GM18499 (cell line): ENCODE measurements around the gene NPC1L1.
"Not testable (repeated sequence)": the region's sequence is repeated elsewhere in the genome, so short reads cannot be mapped to it uniquely, and the experiment has no call there.

Source experiments
- ATAC-seq: cut with Tn5 transposase; IDR thresholded peaks from one replicate; pipeline ENCODE4 v1.9.1; 2021; ENCODE audit warnings: moderate number of reproducible peaks; ENCODE audit not compliant: insufficient read depth, unreplicated experiment

Gene NPC1L1

DNA sequence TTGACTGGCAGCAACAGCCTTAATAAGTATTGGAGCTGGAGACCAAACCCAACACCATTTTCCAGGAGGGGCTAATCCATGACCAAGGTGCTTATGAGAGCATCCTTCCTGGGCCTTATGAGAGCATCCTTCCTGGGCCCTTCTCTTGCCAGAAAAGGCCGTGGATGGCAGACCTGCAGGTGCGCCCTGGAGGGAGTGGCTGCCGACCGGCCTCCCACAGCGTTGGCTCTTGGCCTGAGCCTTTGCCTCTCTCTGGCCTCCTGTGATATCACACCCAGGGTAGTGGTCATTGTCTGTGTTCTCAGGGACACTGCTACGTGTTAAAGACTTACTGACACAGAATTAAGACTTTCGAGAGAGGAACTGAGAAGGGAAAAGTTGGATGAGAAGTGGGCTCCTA lies 28.4 kb downstream of the NPC1L1 start:
- ATAC-seq = no peak

DNA sequence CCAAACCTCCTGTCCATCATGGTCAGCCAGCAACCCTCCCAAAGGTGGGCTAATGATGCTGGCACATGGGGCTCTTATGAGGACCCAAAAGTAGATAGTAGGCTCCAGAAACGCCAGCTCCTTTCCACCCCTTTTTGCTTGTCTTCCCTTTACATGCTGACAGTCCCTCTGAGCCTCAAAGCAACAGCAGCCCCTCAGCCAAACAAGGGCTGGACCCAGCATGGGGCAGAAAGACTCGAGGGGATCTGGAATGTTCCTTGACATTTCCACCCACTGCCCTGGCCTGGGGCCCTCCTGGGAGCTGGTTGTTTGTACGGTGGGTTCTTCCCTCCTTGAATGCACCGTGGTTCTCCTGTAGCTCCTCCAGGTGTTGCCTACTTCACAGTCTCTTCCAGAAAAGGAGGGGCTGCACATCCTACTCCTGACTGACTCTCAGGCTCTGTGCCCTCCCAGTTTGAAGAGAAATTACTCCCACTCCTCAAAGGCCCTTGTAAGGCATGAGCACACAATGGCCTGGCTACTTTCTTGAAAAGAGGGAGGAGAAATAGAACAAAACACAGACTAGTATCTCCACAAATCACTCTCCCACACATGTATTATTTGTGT lies 29.2 kb downstream of the NPC1L1 start:
- no peak for ATAC-seq

DNA sequence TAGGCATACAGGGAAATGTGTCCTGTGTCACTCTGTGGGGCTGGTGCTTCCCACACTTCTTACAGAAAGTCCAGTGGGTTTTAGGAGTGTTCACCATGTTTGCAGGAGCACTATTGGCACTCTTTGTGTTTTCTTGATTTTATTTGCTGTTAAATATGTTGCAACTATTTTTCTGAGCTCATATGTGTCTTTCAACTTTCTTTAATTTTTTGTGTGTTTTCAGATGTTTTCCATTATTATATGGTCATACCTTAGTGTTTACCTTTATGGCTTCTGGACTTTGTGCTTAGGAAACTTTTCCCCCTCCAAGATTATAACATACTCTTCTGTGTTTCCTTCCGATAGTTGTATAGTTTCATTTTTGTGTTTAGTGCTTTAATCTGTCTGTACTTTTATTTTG lies 29.9 kb downstream of the NPC1L1 start:
- ATAC-seq = no peak

DNA sequence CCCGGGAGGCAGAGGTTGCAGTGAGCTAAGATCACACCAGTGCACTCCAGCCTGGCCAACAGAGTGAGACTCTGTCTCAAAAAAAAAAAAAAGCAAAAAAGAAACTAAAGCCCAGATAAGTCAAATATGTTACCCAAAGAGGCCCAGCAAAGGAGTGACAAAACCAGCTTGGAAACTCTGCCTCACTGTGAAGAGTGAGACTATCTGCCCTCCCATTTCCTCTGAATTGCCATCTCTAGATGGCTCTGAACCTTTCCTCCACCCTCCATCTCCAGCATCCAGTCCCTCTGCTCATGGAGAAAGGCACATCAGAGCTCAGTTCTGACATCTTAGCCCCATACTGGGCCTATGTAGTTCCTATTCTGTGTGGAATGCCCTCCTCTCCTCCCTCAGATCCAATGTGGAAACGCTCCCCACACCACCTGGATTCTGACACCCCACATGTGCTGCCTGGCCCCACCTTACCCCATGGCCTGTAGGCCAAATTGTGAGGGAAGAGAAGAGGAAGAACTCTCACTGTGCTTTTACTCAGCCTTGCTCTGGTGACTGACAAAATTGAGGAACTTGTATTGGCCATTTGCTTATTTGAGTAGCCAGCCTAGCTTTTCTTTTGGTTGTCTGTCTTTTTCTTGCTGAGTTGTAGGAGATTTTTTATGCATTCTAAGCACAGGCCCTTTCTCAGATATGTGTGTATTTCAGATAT lies 32.7 kb downstream of the NPC1L1 start:
- no peak for ATAC-seq

DNA sequence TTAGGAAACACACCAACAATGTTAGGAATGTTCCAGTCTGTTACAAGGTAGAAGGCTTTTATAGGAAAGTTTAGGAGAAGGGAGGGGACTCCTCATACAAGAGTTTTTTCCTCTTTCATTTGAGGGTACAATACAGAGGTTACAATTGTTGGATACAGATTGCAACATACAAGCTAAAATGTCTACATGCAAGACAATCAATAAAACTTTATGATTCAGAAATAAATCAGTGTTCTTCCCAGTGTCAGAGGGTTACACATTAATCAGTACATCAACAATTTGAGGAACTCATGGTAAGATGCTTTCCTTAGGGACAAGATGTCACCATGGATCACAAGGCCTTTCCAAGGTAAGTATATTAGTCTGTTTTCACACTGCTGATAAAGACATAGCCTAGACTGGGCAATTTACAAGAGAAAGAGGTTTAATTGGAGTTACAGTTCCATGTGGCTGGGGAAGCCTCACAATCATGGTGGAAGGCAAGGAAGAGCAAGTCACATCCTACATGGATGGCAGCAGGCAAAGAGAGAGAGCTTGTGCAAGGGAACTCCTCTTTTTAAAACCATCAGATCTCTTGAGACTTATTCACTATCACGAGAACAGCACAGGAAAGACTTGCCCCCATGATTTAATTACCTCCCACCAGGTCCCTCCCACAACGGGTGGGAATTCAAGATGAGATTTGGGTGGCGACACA lies 34.4 kb downstream of the NPC1L1 start:
- ATAC-seq = not testable (repeated sequence)

DNA sequence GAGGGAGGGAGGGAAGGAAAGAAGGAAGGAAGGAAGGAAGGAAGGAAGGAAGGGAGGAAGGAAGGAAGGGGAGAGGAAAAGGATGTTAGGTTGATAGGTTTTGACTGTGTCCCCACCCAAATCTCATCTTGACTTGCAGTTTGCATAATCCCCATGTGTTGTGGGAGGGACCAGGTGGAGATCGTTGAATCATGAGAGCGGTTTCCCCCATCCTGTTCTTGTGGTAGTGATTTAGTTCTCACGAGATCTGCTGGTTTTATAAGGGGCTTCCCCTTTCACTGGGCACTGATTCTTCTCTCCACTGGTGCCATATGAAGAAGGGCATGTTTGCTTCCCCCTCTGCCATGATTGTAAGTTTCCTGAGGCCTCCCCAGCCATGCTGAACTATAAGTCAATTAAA lies 35.5 kb downstream of the NPC1L1 start:
- no peak for ATAC-seq

DNA sequence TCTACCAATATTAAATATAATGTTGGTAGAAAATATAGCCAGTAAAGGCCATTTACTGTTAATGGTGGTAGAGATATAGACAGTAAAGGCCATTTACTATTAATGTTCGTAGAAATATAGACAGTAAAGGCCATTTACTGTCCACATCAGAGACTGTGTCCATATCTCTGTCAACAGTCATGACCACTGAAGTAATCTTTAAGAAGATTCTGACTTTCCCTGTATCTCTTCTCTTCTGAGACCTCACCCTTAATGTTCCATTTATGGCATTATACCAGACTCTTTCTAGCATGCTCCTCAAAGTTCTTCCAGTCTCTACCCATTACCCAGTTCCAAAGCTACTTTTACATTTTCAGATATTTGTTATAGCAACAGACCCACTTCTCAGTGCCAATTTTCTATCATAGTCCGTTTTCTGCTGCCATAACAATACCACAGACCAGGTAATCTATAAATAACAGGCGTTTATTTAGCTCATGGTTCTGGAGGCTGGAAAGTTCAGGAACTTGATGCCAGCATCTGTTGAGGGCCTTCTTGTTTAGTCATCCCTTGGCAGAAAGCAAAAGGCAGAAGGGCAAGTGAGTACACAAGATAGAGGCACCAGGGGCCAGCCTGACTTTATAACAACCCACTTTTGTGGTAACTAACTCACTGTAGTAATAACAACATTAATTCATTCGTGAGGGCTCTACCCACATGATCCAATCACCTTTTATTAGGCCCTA lies 42.7 kb downstream of the NPC1L1 start:
- ATAC-seq = no peak

DNA sequence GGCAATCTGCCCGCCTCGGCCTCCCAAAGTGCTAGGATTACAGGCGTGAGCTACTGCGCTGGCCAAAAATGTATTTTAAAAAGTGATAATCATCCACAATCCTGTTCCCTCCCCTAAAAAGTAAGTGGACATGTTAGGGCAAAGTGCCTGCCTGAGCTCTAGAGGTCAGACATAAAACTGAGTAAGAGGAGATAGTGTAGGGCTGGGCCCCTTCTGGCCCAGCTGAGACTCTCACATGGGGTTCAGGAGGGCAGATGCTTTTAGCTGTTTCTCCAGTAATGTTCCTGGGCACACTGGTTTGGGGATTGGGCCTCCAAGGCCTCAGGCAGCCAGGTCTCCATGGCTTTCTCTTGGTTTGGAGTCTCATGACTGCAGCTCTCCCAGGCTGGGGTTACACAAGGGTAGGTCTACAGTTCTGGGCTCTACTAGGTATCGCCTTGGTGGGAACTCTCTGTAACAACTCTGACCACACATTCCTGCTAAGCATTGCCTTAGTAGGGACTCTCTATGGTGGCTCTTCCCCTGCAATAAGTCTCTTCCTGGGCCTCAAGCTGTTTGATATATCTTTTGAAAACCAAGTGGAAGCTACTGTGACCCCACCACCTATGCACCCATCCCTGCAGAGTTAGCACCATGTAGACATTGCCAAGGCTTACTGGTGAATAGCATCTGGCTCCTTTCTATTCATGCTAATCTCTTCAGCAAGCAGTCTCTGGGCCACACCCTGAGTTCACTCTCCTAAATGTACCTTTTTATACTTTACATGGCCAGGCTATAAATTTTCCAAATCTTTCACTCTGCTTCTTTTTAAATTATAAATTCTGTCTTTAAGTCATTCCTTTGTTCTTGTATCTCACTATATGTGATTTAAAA lies 43.7 kb downstream of the NPC1L1 start:
- no peak for ATAC-seq

DNA sequence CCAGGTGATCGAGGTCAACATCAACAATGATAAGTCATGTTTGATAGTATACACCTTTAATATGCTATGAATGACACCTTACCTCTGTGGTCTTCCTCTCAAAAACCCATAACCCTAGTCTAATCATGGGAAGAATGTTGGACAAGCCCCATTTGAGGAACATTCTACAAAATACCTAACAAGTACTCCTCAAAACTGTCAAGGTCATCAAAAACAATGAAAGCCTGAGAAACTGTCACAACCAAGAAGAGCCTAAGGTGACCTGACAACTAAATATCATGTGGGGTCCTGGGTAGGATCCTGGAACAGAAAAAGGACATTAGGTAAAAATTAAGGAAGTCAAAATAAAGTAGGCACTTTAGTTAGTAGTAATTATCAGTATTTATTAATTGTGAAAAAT lies 44.7 kb downstream of the NPC1L1 start:
- ATAC-seq = no peak

DNA sequence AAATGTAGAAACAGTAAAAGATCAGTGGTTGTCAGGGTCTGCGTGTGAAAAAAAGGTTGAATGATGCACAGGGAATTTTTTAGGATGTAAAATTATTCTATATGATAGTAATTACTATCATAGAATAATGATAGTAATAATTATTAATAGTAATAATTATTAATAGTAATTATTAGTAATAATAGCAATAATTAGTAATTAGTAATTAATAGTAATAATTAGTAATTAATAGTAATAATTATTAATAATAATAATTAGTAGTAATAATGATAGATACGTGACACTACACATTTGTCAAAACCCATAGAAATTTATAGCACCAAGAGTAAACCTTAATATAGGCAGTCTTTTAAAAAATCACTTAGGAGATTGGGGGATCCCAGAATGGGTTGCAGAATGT lies 46.2 kb downstream of the NPC1L1 start:
- ATAC-seq = no peak

DNA sequence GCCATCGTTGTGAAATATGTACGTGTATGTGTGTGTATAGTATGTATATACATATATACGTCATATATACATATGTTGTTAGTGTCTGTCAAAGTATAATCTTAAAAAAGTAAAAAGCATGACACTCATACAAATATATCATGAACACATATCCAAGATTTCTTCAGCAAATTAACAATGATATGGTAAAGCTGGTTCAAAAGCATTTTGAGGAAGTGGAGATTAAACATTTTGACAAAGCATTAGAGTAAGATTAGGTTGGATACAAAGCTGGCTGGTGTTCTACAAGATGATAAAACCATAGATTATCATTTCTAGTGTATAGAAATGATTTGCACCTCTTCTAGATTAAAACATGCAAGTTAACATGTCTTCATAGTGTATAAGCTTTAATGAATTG lies 49.9 kb downstream of the NPC1L1 start:
- ATAC-seq = no peak

DNA sequence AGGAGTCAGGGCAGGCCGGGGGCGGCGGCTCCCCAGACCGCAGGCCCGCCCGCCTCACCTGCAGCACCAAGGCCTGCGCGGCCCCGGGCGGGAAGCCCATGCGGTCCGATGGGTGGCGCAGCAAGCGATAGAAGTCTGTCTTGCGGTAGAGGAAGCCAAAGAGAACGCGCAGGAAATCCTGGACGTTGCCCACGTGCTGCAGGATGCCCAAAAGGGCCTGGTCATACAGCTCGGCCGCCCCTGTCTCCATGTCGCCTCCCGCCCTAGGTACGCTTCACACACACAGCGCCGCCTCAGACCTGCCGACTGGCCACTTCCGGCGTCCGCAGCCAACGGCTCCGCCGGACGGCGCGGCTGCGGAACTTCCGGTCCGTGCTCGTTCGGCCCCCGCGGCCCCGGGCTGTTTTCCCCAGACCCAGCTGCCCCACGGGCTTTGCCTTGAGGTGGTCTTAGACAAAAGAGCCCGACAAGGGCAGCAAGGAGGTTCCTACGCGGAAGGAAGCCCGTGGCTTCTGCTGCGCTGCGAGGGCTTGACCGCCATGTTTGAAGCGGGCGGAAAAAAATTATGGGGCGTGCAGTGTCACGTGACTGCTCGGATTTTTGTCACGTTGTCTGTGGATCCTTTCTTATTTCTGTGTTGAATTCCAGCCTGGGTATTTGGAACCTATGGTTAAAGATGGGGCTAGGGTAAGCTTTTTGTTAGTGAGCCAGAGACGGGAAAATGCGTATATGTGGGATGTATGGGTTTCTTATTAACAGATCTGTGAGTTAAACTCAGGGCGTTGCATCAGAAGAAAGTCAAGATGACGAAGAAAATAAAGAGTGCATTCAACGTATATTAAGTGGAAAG lies 50.6 kb downstream of the NPC1L1 start, which contains the start of gene NUDCD3:
Gene NUDCD3 (minus strand): TSS at position 308 of the 850 bp plus-strand sequence. CDS start 58 bp downstream, at position 250.
- ATAC-seq = peak; percentile 63

DNA sequence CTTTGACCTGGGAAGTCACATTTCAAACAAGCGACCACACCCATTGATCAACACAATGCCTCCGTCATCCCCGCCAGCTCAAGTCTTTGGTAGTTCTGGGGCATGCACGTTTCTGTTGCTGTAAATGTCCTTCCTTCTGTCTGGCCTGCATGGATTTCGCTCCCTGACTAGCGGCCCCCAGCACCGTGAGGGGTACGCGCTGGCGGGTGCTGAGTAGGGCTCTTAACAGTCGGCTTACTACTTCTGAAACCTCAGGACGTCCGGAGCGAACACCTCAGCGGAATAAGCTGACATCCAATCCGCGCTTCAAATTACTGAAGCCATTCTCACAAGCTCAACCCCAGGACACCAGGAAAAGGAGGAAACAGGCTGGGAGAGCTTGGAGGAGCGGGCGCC lies 51.2 kb downstream of the NPC1L1 start:
- ATAC-seq = peak; percentile 2

DNA sequence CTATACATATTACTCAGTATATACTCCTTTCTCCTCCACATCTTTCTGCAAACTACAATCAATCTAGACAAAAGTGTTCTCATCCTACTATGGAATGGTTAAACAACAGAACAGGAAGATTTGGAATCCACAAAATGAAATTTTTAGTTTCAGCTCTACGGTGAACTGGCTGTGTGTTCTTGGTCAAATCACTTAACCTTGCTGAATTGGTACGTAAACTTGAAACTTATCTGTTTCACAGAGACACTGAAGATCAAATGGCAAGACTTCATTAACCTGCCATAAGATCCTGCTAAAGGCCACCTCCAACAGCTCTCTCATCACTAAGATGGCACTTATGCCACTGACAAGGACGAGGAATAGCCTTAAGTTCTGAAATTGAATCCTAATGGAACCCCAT lies 52.2 kb downstream of the NPC1L1 start:
- no peak for ATAC-seq

DNA sequence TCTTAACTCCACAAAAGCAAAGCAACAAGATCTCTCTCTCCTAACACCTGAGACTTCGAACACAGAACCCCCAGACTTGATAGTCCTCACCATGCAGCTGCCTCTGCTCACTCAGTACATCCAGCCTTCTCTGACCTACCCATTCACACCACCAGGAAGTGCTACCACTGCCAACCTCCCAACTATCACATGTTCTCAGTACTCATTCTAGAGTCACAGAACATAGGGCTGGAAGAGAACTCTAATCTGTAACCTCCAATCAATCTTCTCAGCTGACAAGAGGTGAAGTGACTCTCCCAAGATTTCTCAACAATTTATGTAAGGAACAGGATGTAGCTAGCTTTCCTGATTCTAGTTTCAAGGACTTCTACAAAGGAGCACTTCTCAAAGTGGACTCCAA lies 54.4 kb downstream of the NPC1L1 start:
- no peak for ATAC-seq

DNA sequence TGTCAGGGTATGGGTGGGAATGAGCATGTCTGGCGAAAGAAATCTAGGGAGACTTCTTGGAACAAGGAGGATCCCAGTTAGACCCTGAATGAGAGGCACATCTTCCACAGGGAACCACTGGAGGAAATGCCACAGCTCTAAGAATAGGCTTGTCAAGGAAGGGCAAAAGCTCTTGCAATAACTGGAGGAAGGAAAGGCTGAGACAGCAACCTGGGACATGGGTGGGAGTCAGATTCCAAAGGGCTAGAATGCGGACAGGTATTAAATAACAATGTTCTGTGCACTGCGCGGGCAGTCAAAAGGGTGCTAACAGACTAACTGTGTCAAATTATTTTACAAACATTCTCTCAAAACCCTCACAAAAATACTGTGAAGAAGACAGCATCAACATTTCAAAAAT lies 55.1 kb downstream of the NPC1L1 start:
- no peak for ATAC-seq

DNA sequence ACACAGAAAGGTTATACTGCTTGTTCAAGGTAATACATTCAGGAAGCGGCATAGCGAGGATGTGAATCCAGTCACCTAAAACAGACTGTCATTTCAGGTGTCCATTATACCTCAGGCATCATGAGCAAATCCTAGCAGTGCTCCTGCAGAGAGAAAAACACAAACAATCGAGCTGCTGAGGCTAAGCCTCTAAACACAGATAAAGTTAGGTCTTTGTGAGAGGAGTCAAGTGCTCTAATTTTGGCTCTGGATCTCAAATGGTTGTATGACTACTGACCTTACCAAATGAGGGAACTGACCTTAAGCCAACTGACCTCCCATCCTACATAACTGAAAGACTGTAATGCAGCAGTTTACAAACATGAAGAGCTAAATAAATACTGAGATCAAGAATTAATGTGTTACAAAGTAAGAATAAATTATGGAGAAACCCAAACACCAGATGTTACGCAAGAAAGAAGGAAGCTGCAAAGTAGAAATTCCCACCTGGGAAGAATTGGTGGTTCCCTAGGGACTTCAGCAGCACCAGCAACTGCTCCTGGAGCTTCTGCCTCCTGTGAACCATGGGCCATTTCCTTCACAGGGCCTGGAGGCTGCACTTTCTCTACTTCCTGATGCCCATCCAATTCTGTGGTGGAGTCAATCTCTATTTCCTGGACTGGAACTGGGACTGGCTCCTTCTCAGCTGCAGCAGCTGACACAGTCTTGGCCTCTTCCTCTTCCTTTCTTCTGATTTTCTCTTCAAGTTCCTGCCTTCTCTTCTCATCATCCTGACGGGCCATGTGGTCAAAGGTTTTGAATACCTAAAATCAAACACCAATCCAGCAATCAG lies 56.4 kb downstream of the NPC1L1 start:
- no peak for ATAC-seq
